Jurkat, Clone E6-1 (cell line): Measurements from ENCODE around the gene TRMT10C. TPM values are rescaled to one million over a fixed set of nuclear protein-coding genes. Genes with fewer than 3 reads are reported as not detected.
"Not testable (repeated sequence)": the region's sequence is repeated elsewhere in the genome, so short reads cannot be mapped to it uniquely, and the experiment has no call there.

Source experiments
- DNase-seq: peaks from one replicate; pipeline ENCODE4 v3.0.0-alpha.2; 2011; ENCODE audit warnings: low read depth, low spot score
- H3K4me3 ChIP-seq: 2 replicates; pipeline ENCODE4 v1.5.1; 2011; ENCODE audit warnings: mild to moderate bottlenecking, low read length, control low read depth, moderate library complexity
- polyA plus RNA-seq: library from polyadenylated mRNA; unstranded; fragments of >200 nt; gene quantifications from one replicate; pipeline ENCODE4 v1.2.1, GENCODE V29; 2012; ENCODE audit warnings: missing spikeins; ENCODE audit not compliant: insufficient read length, insufficient read depth

The TRMT10C gene
- polyA plus RNA-seq, result 56.3 TPM

GRCh38 chr3:101561630-101562328 is at the start of gene TRMT10C:
TSS of gene TRMT10C (plus strand) at chr3:101561868. CDS start at chr3:101564782, 2,914 bp downstream.
- peak within 1 kb of the TSS; percentile 99 for H3K4me3 ChIP-seq

GRCh38 chr3:101512396-101512645 is 49.3 kb upstream of the TRMT10C start:
- peak overlapping the region; percentile 76 for H3K4me3 ChIP-seq
- DNase-seq, result no peak

More at GRCh38 chr3:101561630-101562328, at the start of gene TRMT10C:
- DNase-seq, result peak; percentile 92

- H3K4me3 ChIP-seq, result peak within 1 kb of the TSS; percentile 76
- peak; percentile 78 for DNase-seq
These were observed 48.8 kb upstream of the TRMT10C start, which contains the start of gene SENP7 for GRCh38 chr3:101512646-101513418. TSS of gene SENP7 (minus strand) at chr3:101513212. CDS start at chr3:101513130, 82 bp downstream.

- no peak for DNase-seq
- H3K4me3 ChIP-seq, result peak overlapping the region; percentile 76
These were observed 48.2 kb upstream of the TRMT10C start for GRCh38 chr3:101513419-101513986.

GRCh38 chr3:101518421-101518871 is 43.2 kb upstream of the TRMT10C start:
- no peak overlapping the region for H3K4me3 ChIP-seq
- DNase-seq, result no peak

- no peak overlapping the region for H3K4me3 ChIP-seq
- DNase-seq, result no peak
These were observed 41.8 kb upstream of the TRMT10C start for GRCh38 chr3:101519685-101520365.

- DNase-seq, result peak; percentile 59
- no peak overlapping the region for H3K4me3 ChIP-seq
These were observed 40.4 kb upstream of the TRMT10C start for GRCh38 chr3:101521211-101521701.

GRCh38 chr3:101527441-101527840 is 34.2 kb upstream of the TRMT10C start:
- DNase-seq, result no peak
- no peak overlapping the region for H3K4me3 ChIP-seq

- DNase-seq, result no peak
- H3K4me3 ChIP-seq, result no peak overlapping the region
These were observed 33.8 kb upstream of the TRMT10C start for GRCh38 chr3:101527906-101528305.

- no peak overlapping the region for H3K4me3 ChIP-seq
- peak; percentile 81 for DNase-seq
These were observed 31.6 kb upstream of the TRMT10C start for GRCh38 chr3:101529816-101530685.

GRCh38 chr3:101530686-101531047 is 31.0 kb upstream of the TRMT10C start:
- DNase-seq, result no peak
- no peak overlapping the region for H3K4me3 ChIP-seq

GRCh38 chr3:101531473-101532086 is 30.1 kb upstream of the TRMT10C start:
- peak; percentile 60 for DNase-seq
- H3K4me3 ChIP-seq, result no peak overlapping the region

- no peak for DNase-seq
These were observed 28.7 kb upstream of the TRMT10C start for GRCh38 chr3:101532783-101533602.

GRCh38 chr3:101533603-101533968 is 28.1 kb upstream of the TRMT10C start:
- DNase-seq, result no peak
- H3K4me3 ChIP-seq, result no peak overlapping the region

More at GRCh38 chr3:101532783-101533602, 28.7 kb upstream of the TRMT10C start:
- H3K4me3 ChIP-seq, result no peak overlapping the region

- no peak overlapping the region for H3K4me3 ChIP-seq
- no peak for DNase-seq
These were observed 26.4 kb upstream of the TRMT10C start for GRCh38 chr3:101535221-101535620.

- DNase-seq, result no peak
- no peak overlapping the region for H3K4me3 ChIP-seq
These were observed 25.4 kb upstream of the TRMT10C start for GRCh38 chr3:101536266-101536665.

- not testable (repeated sequence) for H3K4me3 ChIP-seq, DNase-seq
These were observed 24.7 kb upstream of the TRMT10C start for GRCh38 chr3:101536955-101537354.
